OCI-LY1 (cell line): ENCODE results near the gene FAM107B.

Source experiments
- EZH2 ChIP-seq: fragments of 200-600 bp; sonication (generic), shearing (Covaris generic); IDR thresholded peaks from 2 replicates; pipeline ENCODE4 v1.8.0; 2017; ENCODE audit warnings: borderline replicate concordance, mixed run types, mild to moderate bottlenecking, antibody characterized with exemption, low read length, moderate library complexity, mixed read lengths
- TF ChIP-seq, protein P1 (sequence below): fragments of 200-600 bp; sonication (generic), shearing (Covaris generic); IDR thresholded peaks from 2 replicates; pipeline ENCODE4 v1.5.1; 2017; ENCODE audit warnings: mild to moderate bottlenecking, antibody characterized with exemption, low read length, moderate library complexity, mixed read lengths

DNA sequence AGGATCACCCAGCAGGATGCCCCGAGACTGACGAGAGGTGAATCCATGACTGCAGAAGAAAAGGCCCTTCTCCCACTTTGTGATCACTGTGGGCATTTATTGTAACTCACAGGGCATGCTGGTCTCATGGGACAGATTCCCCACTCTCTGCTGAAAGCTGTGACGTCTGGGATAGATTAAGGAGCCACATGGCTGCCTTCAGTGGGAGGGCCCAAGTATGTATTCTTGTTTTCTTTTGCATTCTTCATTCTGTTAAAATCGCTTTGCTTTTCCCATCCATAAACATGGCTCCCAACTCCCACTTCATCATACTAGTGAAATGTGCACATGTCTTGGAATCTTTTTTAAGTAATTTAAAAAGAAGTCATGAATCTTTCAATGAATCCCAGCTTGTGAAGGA lies 67.2 kb downstream of the FAM107B start:
- TF ChIP-seq, protein P1, sequence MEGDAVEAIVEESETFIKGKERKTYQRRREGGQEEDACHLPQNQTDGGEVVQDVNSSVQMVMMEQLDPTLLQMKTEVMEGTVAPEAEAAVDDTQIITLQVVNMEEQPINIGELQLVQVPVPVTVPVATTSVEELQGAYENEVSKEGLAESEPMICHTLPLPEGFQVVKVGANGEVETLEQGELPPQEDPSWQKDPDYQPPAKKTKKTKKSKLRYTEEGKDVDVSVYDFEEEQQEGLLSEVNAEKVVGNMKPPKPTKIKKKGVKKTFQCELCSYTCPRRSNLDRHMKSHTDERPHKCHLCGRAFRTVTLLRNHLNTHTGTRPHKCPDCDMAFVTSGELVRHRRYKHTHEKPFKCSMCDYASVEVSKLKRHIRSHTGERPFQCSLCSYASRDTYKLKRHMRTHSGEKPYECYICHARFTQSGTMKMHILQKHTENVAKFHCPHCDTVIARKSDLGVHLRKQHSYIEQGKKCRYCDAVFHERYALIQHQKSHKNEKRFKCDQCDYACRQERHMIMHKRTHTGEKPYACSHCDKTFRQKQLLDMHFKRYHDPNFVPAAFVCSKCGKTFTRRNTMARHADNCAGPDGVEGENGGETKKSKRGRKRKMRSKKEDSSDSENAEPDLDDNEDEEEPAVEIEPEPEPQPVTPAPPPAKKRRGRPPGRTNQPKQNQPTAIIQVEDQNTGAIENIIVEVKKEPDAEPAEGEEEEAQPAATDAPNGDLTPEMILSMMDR, result no peak
- TF ChIP-seq EZH2, result no peak
